K562 (cell line): Measurements from ENCODE around the gene HDAC5. TPM values are rescaled to one million over a fixed set of nuclear protein-coding genes. Genes with fewer than 3 reads are reported as not detected.

Experiments
- BHLHE40 ChIP-seq: IDR thresholded peaks from 2 replicates; pipeline ENCODE4 v1.6.1; 2011; ENCODE audit warnings: low read length, improper control_type of control experiment
- CBFA2T2 ChIP-seq: fragments of 450-650 bp; conservative IDR thresholded peaks from 2 replicates; pipeline ENCODE4 v1.6.1; 2017; ENCODE audit warnings: mild to moderate bottlenecking
- CC2D1A ChIP-seq: fragments of 450-650 bp; IDR thresholded peaks from 2 replicates; pipeline ENCODE4 v1.6.1; 2017; ENCODE audit warnings: mild to moderate bottlenecking
- CGGBP1 ChIP-seq: fragments of 250-450 bp; sonication (Bioruptor Pico); IDR thresholded peaks from 2 replicates; pipeline ENCODE4 v1.9.0; 2021; ENCODE audit warnings: mild to moderate bottlenecking
- CLOCK ChIP-seq: fragments of 250-450 bp; sonication (Bioruptor Pico); IDR thresholded peaks from 2 replicates; pipeline ENCODE4 v1.4.0; 2020; ENCODE audit warnings: mild to moderate bottlenecking, moderate library complexity, borderline replicate concordance
- E2F5 ChIP-seq: sonication (generic); formaldehyde crosslinking; IDR thresholded peaks from 2 replicates; pipeline ENCODE4 v1.8.0; 2022; ENCODE audit warnings: mild to moderate bottlenecking, missing genetic modification reagents
- HMGXB4 ChIP-seq: sonication (generic); formaldehyde crosslinking; IDR thresholded peaks from 2 replicates; pipeline ENCODE4 v1.8.1; 2023; ENCODE audit warnings: mild to moderate bottlenecking, missing genetic modification reagents
- JUN ChIP-seq, 2 experiments: sonication (generic) in 1 of 2; formaldehyde crosslinking in 1 of 2; IDR thresholded peaks; 2 replicates each; pipeline versions ENCODE4 v1.6.1 to v1.8.0; 2012 to 2022; ENCODE audit warnings: borderline replicate concordance in 2 of 2, mild to moderate bottlenecking in 2 of 2, improper control_type of control experiment in 1 of 2, low read depth in 1 of 2, low read length in 1 of 2, missing genetic modification reagents in 1 of 2
- MAFG ChIP-seq: fragments of 450-650 bp; conservative IDR thresholded peaks from 2 replicates; pipeline ENCODE4 v1.6.1; 2016; ENCODE audit warnings: missing genetic modification characterization, missing compliant biosample characterization
- MAX ChIP-seq: sonication (generic); formaldehyde crosslinking; IDR thresholded peaks from 2 replicates; pipeline ENCODE4 v1.9.0; 2022; ENCODE audit warnings: mild to moderate bottlenecking, missing genetic modification reagents
- MAZ ChIP-seq, 2 experiments: fragments of 450-650 bp in 1 of 2; sonication (generic) in 1 of 2; formaldehyde crosslinking; IDR thresholded peaks in 1 of 2; conservative IDR thresholded peaks in 1 of 2; 2 replicates each; pipeline versions ENCODE4 v1.4.0 to v1.5.0; 2020; ENCODE audit warnings: mild to moderate bottlenecking in 1 of 2, missing genetic modification reagents in 1 of 2
- MTA2 ChIP-seq: fragments of 450-650 bp; IDR thresholded peaks from 2 replicates; pipeline ENCODE4 v1.6.1; 2016; ENCODE audit warnings: low read depth
- NCOR1 ChIP-seq: fragments of 450-650 bp; IDR thresholded peaks from 2 replicates; pipeline ENCODE4 v1.6.1; 2016; ENCODE audit warnings: mild to moderate bottlenecking, moderate library complexity
- PURB ChIP-seq: sonication (generic); formaldehyde crosslinking; IDR thresholded peaks from 2 replicates; pipeline ENCODE4 v1.9.0; 2021; ENCODE audit warnings: low read depth, mild to moderate bottlenecking, missing genetic modification reagents
- RBBP5 ChIP-seq: fragments of 200-600 bp; sonication (generic); IDR thresholded peaks from 2 replicates; pipeline ENCODE4 v1.6.1; 2012; ENCODE audit warnings: borderline replicate concordance, mild to moderate bottlenecking, low read length, control low read depth, inconsistent platforms; ENCODE audit not compliant: insufficient read depth, poor library complexity, severe bottlenecking
- RBM14 ChIP-seq: fragments of 200-400 bp; formaldehyde crosslinking; IDR thresholded peaks from 2 replicates; pipeline ENCODE4 v1.6.1; 2018; ENCODE audit warnings: low read depth, mild to moderate bottlenecking, low read length, moderate library complexity, borderline replicate concordance; ENCODE audit not compliant: insufficient read depth
- RBM15 ChIP-seq: fragments of 200-400 bp; formaldehyde crosslinking; IDR thresholded peaks from 2 replicates; pipeline ENCODE4 v1.6.1; 2018; ENCODE audit warnings: mild to moderate bottlenecking, low read length, moderate library complexity; ENCODE audit not compliant: insufficient read depth
- THRAP3 ChIP-seq: fragments of 450-650 bp; IDR thresholded peaks from 2 replicates; pipeline ENCODE4 v1.6.1; 2016; ENCODE audit warnings: mild to moderate bottlenecking, inconsistent platforms, borderline replicate concordance
- ZBED1 ChIP-seq: IDR thresholded peaks from 2 replicates; pipeline ENCODE4 v1.6.1; 2014
- ZNF57 ChIP-seq: fragments of 450-650 bp; formaldehyde crosslinking; IDR thresholded peaks from 2 replicates; pipeline ENCODE4 v1.4.0; 2020; ENCODE audit warnings: mild to moderate bottlenecking, moderate library complexity
- ZNF766 ChIP-seq: fragments of 200-800 bp; sonication (Bioruptor generic); conservative IDR thresholded peaks from 2 replicates; pipeline ENCODE4 v1.6.1; 2016; ENCODE audit warnings: missing genetic modification characterization, missing compliant biosample characterization
- ZNF778 ChIP-seq: fragments of 450-650 bp; formaldehyde crosslinking; IDR thresholded peaks from 2 replicates; pipeline ENCODE4 v1.4.0; 2020; ENCODE audit warnings: mild to moderate bottlenecking, moderate library complexity
- polyA plus RNA-seq, 8 experiments: library from polyadenylated mRNA; depleted of rRNA in 4 of 8; stranded (reverse) in 5 of 8; unstranded in 3 of 8; fragments of >200 nt; fragmentation: Nextera tagmentation in 2 of 8; fragmentation: Illumina TruSeq in 1 of 8; extraction: Ambion mirVana in 2 of 8; extraction: Trizol in 1 of 8; gene quantifications; 2 replicates each; pipeline versions ENCODE4 v1.2.1 to v1.2.3, GENCODE V29; 2011 to 2014; ENCODE audit warnings: inconsistent platforms in 1 of 8, missing spikeins in 1 of 8
- total RNA-seq, 7 experiments: library from RNA; depleted of rRNA in 6 of 7; stranded (reverse); fragments of >200 nt in 6 of 7; fragmentation: Illumina TruSeq in 2 of 7; extraction: Trizol in 2 of 7; gene quantifications; 2 replicates each; pipeline versions ENCODE4 v1.2.1 to v1.2.3, GENCODE V29; 2011 to 2021; ENCODE audit warnings: low replicate concordance in 1 of 7

HDAC5 gene
- total and polyA plus RNA-seq, 9 of the 15 experiments (the other 6 are each of a cell fraction or from before 2014, with no cell fraction given): 0.45 to 26.2 (median 16.4) TPM

- TF ChIP-seq ZBED1 (0 out of 2 replicates have a peak, but pooled peaks have one; percentile 28), THRAP3 (no peak), CBFA2T2 (peak; percentile 79), RBBP5 (peak; percentile 40), HMGXB4 (peak; percentile 60; the same call in 1 of the 2 replicates), MTA2 (peak; percentile 62), E2F5 (CRISPR knock-in tag) (no peak), JUN (IDR thresholded peaks at IDR 0.05; ENCODE audit: borderline replicate concordance, low read depth, low read length) (peak; percentile 91), JUN (CRISPR knock-in tag; IDR thresholded peaks at IDR 0.05; ENCODE audit: borderline replicate concordance) (no peak), RBM14 (no peak), RBM15 (no peak), MAZ (CRISPR knock-in tag; conservative IDR thresholded peaks at IDR 0.05 in 1 of 2, IDR thresholded peaks at IDR 0.05 in 1 of 2) (peak in 1 of 2 experiments; percentile 70; a peak in 3 of 4 replicates), PURB (CRISPR knock-in tag) (no peak), ZNF57 (CRISPR knock-in tag) (no peak), MAX (CRISPR knock-in tag) (peak; percentile 69), BHLHE40 (peak; percentile 98), ZNF778 (CRISPR knock-in tag) (no peak), NCOR1 (peak; percentile 50), CGGBP1 (CRISPR knock-in tag) (no peak), CLOCK (CRISPR knock-in tag) (0 out of 2 replicates have a peak, but pooled peaks have one; percentile 51), CC2D1A (peak; percentile 24; the same call in 1 of the 2 replicates), ZNF766 (CRISPR knock-in tag) (peak; percentile 67; the same call in 1 of the 2 replicates), MAFG (tag) (peak; percentile 90)
Observed at GRCh38 chr17:44159519-44160210, 36.2 kb upstream of the HDAC5 start (continued).
